RPMI8226 (cell line): Measurements from ENCODE around the gene CXCR1.
"Not testable (repeated sequence)": the region's sequence is repeated elsewhere in the genome, so short reads cannot be mapped to it uniquely, and the experiment has no call there.

ENCODE experiments used
- DNase-seq: peaks from one replicate; pipeline ENCODE4 v3.0.0-alpha.2; 2015

Gene CXCR1

DNA sequence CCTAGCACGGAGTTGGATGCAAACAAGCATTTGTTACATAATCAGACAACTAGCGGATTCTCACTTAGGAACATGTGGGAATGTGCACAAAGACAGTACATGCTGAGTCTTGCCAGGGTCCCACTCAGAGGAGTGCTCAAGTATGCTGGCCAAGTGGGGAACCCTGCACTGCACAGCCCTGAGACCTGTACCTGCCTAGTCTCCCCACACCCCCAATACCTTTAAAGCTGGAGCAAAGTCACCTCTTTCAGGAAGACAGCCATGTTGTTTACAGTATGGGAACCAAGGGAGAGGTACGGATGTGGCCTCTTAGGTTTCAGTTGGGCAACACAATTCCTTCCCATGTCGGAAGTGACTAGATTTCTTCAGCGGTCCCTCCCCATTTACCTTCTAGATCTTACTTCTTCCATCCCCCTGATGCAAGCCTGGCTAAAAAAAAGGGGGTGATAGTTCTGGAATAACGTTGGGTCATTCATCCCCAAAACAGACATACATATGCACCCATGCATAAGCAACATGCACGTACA lies 10.7 kb downstream of the CXCR1 start:
- DNase-seq: no peak

DNA sequence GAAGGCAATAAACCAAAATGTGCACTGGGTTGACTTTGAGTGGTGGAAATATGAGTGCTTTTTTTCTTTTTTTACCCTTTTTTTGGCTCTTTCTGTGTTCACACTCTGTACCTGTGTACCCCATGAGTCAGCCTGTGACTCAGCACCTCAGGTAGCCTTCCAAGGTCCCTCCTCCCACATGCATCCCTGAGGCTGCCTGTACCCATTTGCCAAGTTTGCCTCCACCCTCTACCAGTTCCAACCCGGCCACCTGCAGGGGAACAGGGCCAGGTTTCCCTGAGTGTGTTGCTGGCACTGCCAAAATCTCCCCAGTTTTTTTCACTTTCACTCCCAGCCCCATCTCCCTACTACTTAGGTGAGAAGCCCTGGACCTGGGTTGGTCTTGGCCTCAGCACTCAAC lies 14.0 kb downstream of the CXCR1 start:
- DNase-seq: peak; percentile 49

DNA sequence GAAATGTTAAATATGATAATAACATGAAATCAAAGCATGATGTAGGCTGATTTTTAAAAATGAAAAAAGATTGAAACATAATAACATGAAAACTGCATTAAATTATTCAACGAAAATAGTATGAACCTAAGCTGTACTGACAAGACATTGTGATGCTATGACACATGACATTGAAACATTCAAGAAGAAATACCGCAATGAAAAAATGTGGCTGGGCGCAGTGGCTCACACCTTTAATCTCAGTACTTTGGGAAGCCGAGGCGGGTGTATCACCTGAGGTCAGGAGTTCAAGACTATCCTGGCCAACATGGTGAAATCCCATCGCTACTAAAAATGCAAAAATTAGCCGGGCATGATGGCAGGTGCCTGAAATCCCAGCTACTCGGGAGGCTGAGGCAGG lies 14.6 kb downstream of the CXCR1 start:
- DNase-seq: no peak

DNA sequence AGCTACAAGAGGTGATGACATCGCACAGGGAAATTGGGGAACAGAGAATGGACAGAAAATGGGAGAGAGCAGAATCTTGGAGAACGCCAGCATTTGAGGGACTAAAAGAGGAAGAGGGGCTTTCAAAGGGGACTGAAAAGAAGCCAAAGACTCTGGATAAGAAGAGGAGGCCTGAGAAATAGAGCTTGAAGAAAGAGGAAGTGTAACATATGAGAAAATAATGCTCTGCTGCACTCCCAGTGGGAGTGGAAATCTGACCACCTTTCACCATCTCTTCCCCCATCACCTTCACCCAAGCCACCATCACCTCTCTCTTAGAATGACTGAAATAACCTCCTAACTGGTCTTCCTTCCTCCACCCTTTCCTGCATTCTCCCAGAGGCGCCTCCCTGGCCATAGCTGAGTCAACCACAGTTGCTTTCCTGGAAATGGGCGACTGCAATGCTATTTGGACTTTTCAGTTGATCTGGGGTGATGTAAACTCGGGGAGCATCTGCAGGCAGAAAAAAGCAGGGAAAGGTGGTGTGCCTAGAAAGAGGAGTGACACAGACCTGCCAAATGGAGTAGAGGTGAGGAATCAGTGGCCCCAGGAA lies 16.8 kb downstream of the CXCR1 start:
- DNase-seq: no peak

DNA sequence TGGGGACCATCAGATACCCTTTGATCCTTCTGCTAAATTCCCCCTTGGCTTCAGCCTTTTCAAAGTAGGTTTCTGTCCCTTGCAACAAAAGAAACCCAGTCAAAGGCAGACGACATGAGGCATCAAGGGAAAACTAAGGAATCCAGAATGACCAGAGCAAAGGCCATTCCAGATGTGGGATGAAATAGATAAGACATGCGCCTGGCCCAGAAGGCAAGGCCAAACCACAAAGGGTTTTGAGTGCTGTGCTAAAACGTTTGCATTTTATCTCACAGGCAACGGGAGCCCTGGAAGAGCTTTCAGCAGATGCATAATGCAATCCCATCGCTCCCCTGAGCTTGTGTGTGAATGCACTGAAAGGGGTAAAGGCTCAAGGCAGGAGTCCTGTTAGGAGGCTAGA lies 17.7 kb downstream of the CXCR1 start:
- no peak for DNase-seq

DNA sequence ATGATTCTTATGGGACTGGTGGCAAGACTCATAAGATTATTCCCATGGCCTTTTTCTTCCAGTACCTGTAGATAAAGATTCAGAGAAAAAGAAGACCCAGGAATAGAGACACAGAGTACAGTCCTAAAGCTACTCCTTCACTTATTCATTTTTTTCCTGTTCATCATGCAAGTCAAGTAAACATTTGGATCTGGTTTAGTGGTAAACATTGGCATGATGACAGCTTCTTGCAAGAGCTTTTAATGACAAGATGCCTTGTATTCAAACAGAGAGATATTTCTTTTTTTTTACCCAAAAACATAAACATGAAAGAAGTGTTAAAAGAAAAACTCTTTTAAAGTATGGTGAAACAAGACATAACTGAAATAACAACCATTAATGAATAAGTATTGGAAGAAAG lies 20.7 kb downstream of the CXCR1 start:
- DNase-seq: no peak

DNA sequence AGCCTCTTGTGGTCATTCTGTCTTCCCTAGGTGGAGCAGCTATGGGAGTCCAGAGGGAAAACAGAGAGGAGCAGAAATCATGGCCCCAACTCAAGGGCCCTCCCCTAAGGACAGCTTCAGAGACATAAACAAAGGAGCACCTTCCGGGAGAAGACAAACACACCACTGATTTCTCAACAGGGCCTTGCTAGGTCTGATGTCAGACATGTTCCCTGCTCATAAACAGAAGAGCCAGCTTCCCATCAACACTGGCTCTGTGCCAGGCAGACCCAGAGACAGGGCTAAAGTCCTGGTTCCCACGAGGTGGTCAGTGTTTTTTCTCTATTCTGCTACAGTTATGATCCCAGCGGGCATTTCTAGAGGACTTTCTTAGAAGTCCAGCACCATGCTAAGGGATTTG lies 21.6 kb downstream of the CXCR1 start:
- no peak for DNase-seq

DNA sequence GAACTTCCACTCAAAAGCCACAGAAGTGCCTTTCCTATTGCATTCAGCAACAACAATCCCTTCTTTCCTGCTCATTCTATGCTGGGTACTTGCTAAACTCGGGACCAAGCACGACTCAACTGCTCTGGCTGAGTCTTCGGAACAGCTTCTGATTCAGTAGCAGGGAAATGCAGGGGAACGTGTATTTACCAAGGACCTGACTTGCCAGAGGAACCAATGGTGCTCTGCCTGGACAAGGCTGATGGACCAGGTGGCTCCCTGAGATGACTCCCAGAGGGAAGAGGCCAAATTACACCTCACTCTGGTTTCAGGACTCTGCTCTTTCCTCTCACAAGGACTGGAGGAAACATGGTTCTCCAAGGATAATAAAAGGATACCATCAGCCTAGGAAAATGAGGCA lies 28.7 kb downstream of the CXCR1 start:
- no peak for DNase-seq

DNA sequence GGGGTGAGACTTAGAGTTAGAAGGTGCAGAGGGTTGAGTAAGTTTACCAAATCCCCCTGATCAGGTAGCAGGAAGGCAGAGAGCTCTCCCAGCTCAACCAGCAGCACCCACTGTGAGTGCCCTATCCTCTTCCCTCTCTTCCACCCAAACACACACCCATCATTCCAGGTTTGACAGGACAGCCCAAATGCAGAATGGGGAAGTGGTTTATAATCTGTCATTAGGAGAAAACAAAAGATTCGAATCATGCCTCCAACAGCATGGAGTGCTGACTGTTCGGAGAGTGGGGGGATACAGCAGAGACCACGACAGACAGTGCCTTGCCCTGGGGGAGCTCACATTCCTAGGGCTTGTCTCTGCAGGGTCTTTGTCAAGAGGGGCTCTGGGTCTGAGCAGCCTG lies 29.2 kb downstream of the CXCR1 start:
- DNase-seq: no peak

DNA sequence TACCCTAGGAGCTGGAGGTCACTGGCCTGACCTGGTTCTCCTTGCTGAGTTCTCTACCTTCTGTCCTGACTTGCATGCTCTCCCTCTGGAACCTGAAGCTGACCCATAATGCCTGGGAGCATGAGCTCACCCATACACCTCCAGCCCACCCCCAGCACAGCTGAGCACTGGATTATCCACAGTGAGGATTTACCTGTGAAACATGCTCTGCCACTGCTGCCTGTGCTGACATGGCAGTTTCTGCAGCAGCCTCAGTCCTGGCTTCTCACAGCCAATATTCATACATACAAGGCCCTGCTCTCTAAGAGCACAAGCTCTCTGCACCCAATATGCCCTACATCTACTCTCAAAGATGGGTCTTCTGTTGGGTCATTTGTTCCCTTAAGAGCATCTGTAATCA lies 35.9 kb downstream of the CXCR1 start:
- peak; percentile 12 for DNase-seq

DNA sequence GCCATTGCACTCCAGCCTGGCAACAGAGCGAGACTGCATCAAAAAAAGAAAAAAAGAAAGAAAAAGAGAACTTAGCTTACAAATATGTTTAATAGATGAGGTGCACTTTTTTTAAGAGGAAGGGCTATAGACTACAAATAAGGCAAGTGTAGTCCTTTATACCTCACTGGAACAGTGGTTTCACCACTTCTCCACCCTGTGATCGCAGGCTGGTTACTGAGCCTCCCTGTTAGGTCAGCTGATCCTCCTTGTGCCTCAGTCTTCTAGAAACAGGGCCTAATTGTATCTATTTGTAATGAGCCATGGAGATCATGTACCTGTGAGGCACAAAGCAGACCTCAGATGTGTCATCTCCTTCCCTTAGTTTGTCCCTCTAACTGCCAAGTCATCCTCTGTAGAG lies 36.4 kb downstream of the CXCR1 start:
- DNase-seq: no peak

DNA sequence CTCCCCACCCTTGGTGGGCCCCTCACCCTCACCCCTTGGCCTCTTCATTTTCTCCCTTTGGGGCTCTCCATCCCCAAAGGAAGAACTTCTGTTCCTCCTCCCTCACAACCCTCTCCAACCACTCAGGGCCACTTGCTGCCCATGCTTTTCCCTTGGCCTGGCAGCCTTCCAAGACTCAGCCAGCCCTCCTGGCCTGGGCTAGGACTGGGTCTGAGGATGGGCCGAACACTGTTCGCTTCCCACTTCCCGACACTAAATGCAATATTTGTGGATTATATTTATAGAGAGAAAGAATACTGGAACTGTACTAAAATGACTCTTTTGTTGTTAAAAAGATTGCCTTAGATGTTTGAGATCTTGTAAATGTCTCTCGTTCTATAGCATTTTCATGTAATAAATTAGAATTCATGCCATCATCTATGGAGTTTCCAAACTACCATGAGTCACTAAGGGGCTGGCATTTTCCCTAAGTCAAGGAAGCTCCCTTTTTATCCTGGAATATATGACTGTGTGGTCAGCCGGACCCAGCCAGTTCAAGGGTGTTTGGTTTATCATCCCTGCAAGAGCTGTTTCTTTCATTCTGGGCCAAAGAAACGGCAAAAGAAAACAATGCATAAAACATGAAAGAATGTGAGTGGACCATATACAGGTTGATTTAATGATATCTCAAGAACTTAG lies 37.2 kb downstream of the CXCR1 start:
- DNase-seq: no peak

DNA sequence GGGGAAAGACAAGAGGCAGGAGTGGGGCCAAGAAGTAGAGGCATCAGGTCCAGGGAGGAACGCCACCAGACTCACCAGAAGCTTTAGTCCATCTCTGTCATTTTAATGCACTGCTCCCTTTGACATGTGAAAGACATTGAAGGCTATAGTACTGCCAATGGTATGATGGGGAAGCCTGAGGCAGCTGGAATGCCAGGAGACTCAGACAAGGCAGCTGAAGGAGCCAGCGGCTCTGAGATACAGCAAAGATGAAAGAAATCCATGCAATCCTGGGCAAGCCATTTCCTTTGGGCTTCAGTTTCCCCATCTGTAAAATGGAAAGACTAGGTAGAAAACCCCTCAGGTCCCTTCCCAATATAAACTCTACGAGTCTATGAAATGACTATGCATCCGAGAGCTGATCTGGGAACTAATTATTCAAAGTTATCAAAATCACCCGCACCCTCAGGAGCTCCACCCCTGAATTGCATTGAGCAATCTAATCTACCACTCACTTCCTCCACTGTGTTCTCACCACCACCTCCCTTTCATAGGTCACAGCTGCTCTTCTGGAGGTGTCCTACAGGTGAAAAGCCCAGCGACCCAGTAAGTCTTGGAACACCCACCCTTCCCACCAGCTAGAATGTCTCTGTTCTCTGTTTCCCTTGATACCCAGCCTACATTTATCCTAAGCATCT lies 37.8 kb downstream of the CXCR1 start:
- no peak for DNase-seq

DNA sequence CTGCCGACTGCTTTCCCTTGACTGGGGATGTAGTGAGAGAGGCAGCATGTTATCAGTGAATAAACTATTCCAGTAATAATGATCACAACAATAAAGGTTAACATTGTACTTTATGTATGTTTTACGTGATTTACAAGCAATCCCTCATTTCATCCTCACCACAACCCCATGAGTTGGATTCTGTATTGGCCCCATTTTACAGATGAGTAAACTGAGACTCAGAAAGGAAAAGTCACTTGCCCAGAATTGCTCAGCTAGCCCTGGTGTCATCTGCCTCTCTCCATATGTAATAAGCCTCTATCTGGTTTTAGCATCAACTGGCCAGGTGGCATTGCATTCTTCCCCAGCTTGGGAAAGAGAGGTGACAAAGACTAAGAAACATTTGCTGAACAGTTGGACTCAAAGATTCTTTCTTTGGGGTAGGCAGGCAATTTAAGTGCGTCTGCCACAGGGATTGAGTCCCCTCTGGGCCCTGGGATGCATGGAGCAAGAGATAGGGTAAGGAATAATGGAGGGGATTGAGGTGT lies 38.8 kb downstream of the CXCR1 start:
- DNase-seq: no peak

DNA sequence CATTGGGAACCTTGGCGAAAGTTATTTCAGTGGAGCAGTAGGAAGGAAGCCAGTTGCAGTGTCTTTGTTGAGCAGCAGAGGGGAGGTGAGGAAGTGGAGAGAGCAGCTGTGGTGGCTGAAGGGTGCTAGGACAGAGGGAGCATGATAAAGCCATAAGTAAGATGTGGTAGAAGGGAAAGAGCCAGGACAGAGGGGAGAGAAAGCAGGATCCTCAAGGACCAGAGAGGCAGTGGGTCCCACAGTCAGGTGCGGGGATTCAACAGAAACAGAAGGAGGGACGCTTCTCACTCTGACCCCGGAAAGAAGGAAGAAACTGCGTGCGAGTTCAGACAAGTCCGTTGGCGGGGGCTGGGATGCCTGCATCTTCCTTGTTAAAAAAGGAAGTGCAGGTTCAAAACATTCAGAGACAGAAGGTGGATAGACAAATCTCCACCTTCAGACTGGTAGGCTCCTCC lies 41.1 kb downstream of the CXCR1 start, which contains the start of gene CXCR2:
CXCR2 (plus strand) TSS at position 403 of the 455 bp plus-strand sequence. CDS start 8,774 bp downstream, outside the sequence.
- no peak for DNase-seq

DNA sequence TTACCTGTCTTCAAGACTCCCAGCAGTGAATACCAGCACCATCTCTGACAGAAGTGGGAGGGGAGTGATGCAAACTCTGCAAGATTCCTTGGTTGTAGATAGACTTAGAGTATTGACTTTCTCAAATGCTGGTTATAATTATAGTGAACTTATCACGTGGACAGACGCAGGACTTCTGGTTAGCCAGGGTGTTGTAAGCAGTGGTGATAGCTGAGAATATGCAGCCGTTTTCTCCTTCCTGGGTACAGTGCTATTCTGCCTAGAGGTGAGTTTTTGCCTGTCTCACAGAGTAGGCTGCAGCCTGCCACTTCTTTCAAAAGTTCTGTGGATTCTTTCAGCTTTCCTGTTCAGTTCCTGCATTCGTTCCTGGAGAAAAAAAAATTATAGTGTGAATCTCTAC lies 41.7 kb downstream of the CXCR1 start:
- DNase-seq: no peak

DNA sequence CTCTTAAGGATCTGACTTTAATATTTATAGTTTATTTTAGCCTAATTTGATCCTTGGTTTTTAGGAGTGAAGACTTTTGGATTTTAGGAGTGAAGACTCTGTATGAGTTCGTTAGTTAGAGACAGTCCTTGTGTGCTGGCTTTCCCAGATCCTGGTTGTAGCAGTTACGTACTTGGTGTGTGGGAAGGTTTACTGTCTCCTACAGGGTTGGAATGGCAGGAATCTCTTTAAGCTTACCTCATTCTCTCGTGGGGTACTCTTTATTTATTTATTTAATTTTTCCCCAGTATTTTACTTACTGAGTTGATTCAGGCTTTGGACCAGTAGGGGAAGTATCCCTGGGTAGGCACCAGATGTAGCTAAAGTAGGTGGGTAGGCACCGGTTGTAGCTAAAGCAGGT lies 42.8 kb downstream of the CXCR1 start:
- DNase-seq: no peak

DNA sequence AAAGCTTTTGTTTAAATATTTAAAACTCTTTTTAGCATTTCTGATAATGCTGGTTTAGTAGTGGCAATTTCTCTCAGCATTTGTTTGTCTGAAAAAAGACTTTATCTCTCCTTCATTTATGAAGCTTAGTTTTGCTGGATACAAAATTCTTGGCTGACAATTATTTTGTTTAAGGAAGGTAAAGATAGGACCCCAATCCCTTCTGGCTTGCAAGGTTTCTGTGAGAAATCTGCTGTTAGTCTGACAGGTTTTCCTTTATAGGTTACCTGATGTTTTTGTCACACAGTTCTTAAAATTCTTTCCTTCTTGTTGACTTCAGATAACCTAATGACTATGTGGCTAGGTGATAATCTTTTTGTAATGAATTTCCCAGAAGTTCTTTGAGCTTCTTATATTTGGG lies 44.5 kb downstream of the CXCR1 start:
- DNase-seq: not testable (repeated sequence)

DNA sequence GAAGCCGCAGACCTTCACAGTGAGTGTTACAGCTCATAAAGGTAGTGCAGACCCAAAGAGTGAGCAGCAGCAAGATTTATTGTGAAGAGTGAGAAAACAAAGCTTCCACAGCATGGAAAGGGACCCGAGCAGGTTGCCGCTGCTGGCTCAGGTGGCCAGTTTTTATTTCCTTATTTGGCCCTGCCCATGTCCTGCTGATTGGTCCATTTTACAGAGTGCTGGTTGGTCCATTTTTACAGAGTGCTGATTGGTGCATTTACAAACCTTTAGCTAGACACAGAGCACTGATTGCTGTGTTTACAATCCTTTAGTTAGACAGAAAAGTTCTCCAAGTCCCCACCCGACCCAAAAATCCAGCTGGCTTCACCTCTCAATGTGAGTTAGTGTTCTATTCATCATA lies 45.0 kb downstream of the CXCR1 start:
- DNase-seq: not testable (repeated sequence)
